ENCODE results near the gene PARP4. TPM values are rescaled to one million over a fixed set of nuclear protein-coding genes. Genes with fewer than 3 reads are reported as not detected.

Gene PARP4
- 51.4 and 60.1 TPM in 2 replicates for total RNA-seq

GRCh38 chr13:24512197-24512907, at the start of gene PARP4:
TSS of gene PARP4 (minus strand) at chr13:24512778. CDS start at chr13:24503776, 9,002 bp downstream.

Other genes starting within 250 kb of the PARP4 start
- not detected in 2 replicates for gene C1QTNF9, start 203.2 kb downstream of the PARP4 start, total RNA-seq
- gene ATP12A, start 167.6 kb upstream of the PARP4 start, total RNA-seq, result not detected in 2 replicates